ENCODE results near the gene SLC44A2. TPM values are rescaled to one million over a fixed set of nuclear protein-coding genes. Genes with fewer than 3 reads are reported as not detected.

Gene SLC44A2
- total and polyA plus RNA-seq, 10 of the 15 experiments (the other 5 are each of a cell fraction or from before 2014, with no cell fraction given), result 3.0 to 51.3 (median 26.8) TPM

DNA sequence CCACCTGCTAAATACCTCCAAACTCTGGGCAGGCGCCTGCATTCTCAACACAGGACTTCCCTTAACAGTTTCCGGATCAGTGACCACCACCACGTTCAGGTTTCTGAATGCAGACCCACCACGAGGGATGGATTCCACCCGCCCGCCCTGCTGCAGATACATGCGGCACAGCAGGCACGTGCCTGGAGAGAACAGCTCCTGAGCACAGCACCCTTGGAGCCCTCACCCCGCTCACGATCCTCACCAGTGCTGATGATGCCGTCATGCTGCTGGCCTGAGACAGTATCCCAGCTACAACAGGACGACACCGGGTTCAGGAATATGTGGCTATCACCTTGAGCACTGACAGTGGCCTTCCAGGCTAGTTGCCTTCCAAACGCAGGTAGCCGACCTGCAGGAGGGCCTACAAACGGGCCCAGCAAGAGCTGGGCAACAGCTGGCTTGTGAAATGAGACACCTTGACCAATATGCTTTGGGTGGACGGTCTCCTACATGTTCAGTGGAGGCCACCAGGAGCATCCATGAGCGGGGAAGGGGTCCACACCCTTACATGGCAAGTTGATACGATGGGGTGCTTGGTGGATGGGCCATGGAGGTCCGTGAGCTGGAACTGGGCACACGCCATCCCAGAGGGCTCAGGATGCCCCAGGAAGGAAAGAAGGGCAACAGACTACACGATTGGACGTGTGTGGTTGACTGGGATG is 66.0 kb downstream of the SLC44A2 start:
- CTCF ChIA-PET, result interaction anchor here (0.8 to 1.9 kb wide), 3 partner anchors 8 to 47 kb away, joined by 3 to 9 read pairs (median 4); partner anchors contain the start of gene QTRT1
- peak; percentile 46 for TF ChIP-seq POLR2A (IDR thresholded peaks at IDR 0.05; ENCODE audit: low read depth, low read length)
- TF ChIP-seq, protein P1, sequence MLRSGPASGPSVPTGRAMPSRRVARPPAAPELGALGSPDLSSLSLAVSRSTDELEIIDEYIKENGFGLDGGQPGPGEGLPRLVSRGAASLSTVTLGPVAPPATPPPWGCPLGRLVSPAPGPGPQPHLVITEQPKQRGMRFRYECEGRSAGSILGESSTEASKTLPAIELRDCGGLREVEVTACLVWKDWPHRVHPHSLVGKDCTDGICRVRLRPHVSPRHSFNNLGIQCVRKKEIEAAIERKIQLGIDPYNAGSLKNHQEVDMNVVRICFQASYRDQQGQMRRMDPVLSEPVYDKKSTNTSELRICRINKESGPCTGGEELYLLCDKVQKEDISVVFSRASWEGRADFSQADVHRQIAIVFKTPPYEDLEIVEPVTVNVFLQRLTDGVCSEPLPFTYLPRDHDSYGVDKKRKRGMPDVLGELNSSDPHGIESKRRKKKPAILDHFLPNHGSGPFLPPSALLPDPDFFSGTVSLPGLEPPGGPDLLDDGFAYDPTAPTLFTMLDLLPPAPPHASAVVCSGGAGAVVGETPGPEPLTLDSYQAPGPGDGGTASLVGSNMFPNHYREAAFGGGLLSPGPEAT (IDR thresholded peaks at IDR 0.05; ENCODE audit: low read depth), result no peak
- SMC1A ChIA-PET (ENCODE audit: uncharacterized antibody, unreplicated experiment), result interaction anchor here (1.2 kb wide), 1 partner anchor 110 kb away, joined by 3 read pairs; no protein-coding TSS in a partner anchor
- no peak overlapping the region for H3K9ac ChIP-seq (ENCODE audit: control insufficient read depth, insufficient read depth, low read length)
- intact Hi-C loops (cut with micrococcal nuclease; ENCODE audit: unreplicated experiment) (no loop called here), in situ Hi-C loops (cut with MboI) (no loop called here)
- H4K20me1 ChIP-seq (ENCODE audit: control insufficient read depth, insufficient read depth), result no peaks in the 10 kb centered on the region; the same call in 1 of the 2 replicates
- no peaks in the 10 kb centered on the region for H3K4me1 ChIP-seq (ENCODE audit: control insufficient read depth, insufficient read depth, low read length)
- no peak overlapping the region for H3K27ac ChIP-seq (ENCODE audit: control insufficient read depth, insufficient read depth)
- no peaks in the 10 kb centered on the region for H3K27me3 ChIP-seq (replicated peaks in 1 of 2; ENCODE audit: control insufficient read depth in 2 of 2, insufficient read depth in 2 of 2, low read length in 1 of 2)
- whole genome bisulfite sequencing (ENCODE audit: insufficient coverage, insufficient replicate concordance, low lambda C conversion rate, missing lambda C conversion rate), result 94% methylated on average over 23 of the region's 23 CpGs
- H2AFZ ChIP-seq (ENCODE audit: control insufficient read depth, low read depth, low read length), result no peak overlapping the region
- no TSS peak for BruUV-seq (replicated peaks)
- POLR2A ChIA-PET, result no interaction called here
- no peak overlapping the region for H3K4me2 ChIP-seq (ENCODE audit: control insufficient read depth, insufficient read depth)
- RAD21 ChIA-PET (ENCODE audit: unreplicated experiment), result interaction anchor here (1.7 kb wide), 1 partner anchor 110 kb away, joined by 5 read pairs; no protein-coding TSS in a partner anchor
- no peaks in the 10 kb centered on the region for H3K79me2 ChIP-seq (ENCODE audit: control insufficient read depth, insufficient read depth, low read length)
- H3K36me3 ChIP-seq (ENCODE audit: control insufficient read depth in 2 of 2, insufficient read depth in 2 of 2, low read length in 1 of 2), result peaks cover 23 to 55% of the 10 kb centered on the region in 2 experiments; a peak in 3 of 4 replicates
- no peaks in the 10 kb centered on the region for H3K9me3 ChIP-seq (replicated peaks; ENCODE audit: control insufficient read depth, insufficient read depth, low read length)
- H3K4me3 ChIP-seq, result no peak overlapping the region
- no peak for DNase-seq (ENCODE audit: low read depth, low spot score)
- FAIRE-seq, result no peak
- ATAC-seq, result no peak

DNA sequence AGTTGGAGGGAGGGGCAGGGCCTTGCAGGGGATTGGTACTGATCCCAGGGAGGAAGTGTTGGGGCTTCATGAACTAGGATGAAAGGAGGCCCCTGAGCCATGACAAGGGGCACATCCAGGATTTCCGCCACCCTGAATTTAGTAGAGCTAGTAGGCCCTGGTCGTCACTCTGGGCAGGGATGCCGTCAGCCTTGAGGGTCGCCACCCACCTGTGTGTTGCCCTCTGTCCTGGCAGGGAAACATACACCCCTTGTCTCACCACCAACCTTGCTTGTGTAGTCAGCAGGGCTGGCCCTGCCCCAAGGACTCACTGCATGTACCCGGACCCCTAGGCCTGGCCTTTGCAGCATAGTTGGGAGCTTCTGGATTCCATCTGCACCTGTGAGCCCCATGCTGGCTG is 66.5 kb downstream of the SLC44A2 start:
- Histone ChIP-seq H3K4me3 (no peak overlapping the region), H3K27ac (ENCODE audit: control insufficient read depth, insufficient read depth) (no peak overlapping the region), H4K20me1 (ENCODE audit: control insufficient read depth, insufficient read depth) (no peaks in the 10 kb centered on the region; the same call in 1 of the 2 replicates), H3K4me1 (ENCODE audit: control insufficient read depth, insufficient read depth, low read length) (no peaks in the 10 kb centered on the region), H3K27me3 (replicated peaks in 1 of 2; ENCODE audit: control insufficient read depth in 2 of 2, insufficient read depth in 2 of 2, low read length in 1 of 2) (no peaks in the 10 kb centered on the region), H3K4me2 (ENCODE audit: control insufficient read depth, insufficient read depth) (no peak overlapping the region), H2AFZ (ENCODE audit: control insufficient read depth, low read depth, low read length) (no peak overlapping the region), H3K9ac (ENCODE audit: control insufficient read depth, insufficient read depth, low read length) (no peak overlapping the region), H3K79me2 (ENCODE audit: control insufficient read depth, insufficient read depth, low read length) (no peaks in the 10 kb centered on the region), H3K9me3 (replicated peaks; ENCODE audit: control insufficient read depth, insufficient read depth, low read length) (no peaks in the 10 kb centered on the region), H3K36me3 (ENCODE audit: control insufficient read depth in 2 of 2, insufficient read depth in 2 of 2, low read length in 1 of 2) (peaks cover 18 to 50% of the 10 kb centered on the region in 2 experiments; a peak in 3 of 4 replicates)
- 68% methylated on average over 5 of the region's 5 CpGs for WGBS (ENCODE audit: insufficient coverage, insufficient replicate concordance, low lambda C conversion rate, missing lambda C conversion rate)
- no peak for ATAC-seq
- no TSS peak for BruUV-seq (replicated peaks)
- FAIRE-seq, result no peak
- intact Hi-C loops (cut with micrococcal nuclease; ENCODE audit: unreplicated experiment) (no loop called here), in situ Hi-C loops (cut with MboI) (no loop called here)
- no peak for DNase-seq (ENCODE audit: low read depth, low spot score)
- ChIA-PET CTCF (interaction anchor here (0.7 to 1.9 kb wide), 2 partner anchors 48 to 111 kb away, joined by 3 to 9 read pairs; no protein-coding TSS in a partner anchor), SMC1A (ENCODE audit: uncharacterized antibody, unreplicated experiment) (interaction anchor here (1.0 to 1.2 kb wide), 2 partner anchors 33 to 110 kb away, joined by 3 read pairs; no protein-coding TSS in a partner anchor), POLR2A (interaction anchor here (0.5 to 1.0 kb wide), 3 partner anchors 38 to 364 kb away, joined by 3 to 4 read pairs (median 3); no protein-coding TSS in a partner anchor), RAD21 (ENCODE audit: unreplicated experiment) (interaction anchor here (1.7 kb wide), 1 partner anchor 111 kb away, joined by 5 read pairs; no protein-coding TSS in a partner anchor)
- TF ChIP-seq LARP7 (IDR thresholded peaks at IDR 0.05), result no peak
- no peak for TF ChIP-seq MEF2A (IDR thresholded peaks at IDR 0.05; ENCODE audit: insufficient read depth, low read depth, low read length)
- no peak for TF ChIP-seq NFIC (IDR thresholded peaks at IDR 0.05; ENCODE audit: low read depth, low read length)
- no peak for TF ChIP-seq CHD2 (IDR thresholded peaks at IDR 0.05; ENCODE audit: borderline replicate concordance, low read depth, low read length)
- TF ChIP-seq CEBPB (IDR thresholded peaks at IDR 0.05; ENCODE audit: borderline replicate concordance in 1 of 2, low read depth in 2 of 2, low read length in 2 of 2), result no peak
- no peak for TF ChIP-seq CBX3 (IDR thresholded peaks at IDR 0.05; ENCODE audit: borderline replicate concordance, low read depth)
- TF ChIP-seq MXI1 (IDR thresholded peaks at IDR 0.05; ENCODE audit: low read depth, low read length), result no peak
- 0 out of 2 replicates have a peak, but pooled peaks have one; percentile 40 for TF ChIP-seq SMAD5 (IDR thresholded peaks at IDR 0.05; ENCODE audit: low read depth)
- 0 out of 2 replicates have a peak, but pooled peaks have one; percentile 12 for TF ChIP-seq POLR2A (IDR thresholded peaks at IDR 0.05; ENCODE audit: low read depth, low read length)
- TF ChIP-seq SRF (IDR thresholded peaks at IDR 0.05; ENCODE audit: low read depth in 2 of 2, low read length in 2 of 2), result no peak
- TF ChIP-seq KAT2A (conservative IDR thresholded peaks at IDR 0.05; ENCODE audit: control insufficient read depth, low read depth, low read length), result no peak
